ENCODE measurements around the gene PLB1.

DNA sequence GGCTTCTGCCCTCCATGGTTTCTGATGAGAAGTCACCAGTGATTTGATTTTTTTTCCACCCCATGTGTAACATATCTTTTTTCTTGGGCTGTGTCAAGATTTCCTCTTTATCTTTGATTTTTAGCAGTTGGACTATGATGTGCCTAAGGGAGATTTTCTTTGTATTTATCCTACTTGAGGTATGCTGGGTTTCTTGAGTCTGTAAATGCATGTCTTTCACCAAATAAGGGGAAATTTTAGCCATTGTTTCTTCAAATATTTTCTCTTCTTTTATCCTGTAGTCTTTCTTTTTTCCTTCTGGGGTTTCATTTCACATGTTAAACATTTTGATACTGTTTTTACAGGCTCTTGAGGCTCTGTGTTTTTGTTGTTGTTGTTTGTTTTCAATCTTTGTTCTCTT lies 33.7 kb upstream of the PLB1 start:
- TF ChIP-seq CTCF (conservative IDR thresholded peaks at IDR 0.05; ENCODE audit: low read length) (no peak), EZH2phosphoT487 (IDR thresholded peaks at IDR 0.05; ENCODE audit: borderline replicate concordance) (no peak)
